HG02884 (cell line): Measurements from ENCODE around the gene SMARCB1.

ENCODE experiments used
- ATAC-seq: cut with Tn5 transposase; IDR thresholded peaks from one replicate; pipeline ENCODE4 v1.9.1; 2021; ENCODE audit warnings: mild to moderate bottlenecking, moderate library complexity; ENCODE audit not compliant: unreplicated experiment

The SMARCB1 gene

DNA sequence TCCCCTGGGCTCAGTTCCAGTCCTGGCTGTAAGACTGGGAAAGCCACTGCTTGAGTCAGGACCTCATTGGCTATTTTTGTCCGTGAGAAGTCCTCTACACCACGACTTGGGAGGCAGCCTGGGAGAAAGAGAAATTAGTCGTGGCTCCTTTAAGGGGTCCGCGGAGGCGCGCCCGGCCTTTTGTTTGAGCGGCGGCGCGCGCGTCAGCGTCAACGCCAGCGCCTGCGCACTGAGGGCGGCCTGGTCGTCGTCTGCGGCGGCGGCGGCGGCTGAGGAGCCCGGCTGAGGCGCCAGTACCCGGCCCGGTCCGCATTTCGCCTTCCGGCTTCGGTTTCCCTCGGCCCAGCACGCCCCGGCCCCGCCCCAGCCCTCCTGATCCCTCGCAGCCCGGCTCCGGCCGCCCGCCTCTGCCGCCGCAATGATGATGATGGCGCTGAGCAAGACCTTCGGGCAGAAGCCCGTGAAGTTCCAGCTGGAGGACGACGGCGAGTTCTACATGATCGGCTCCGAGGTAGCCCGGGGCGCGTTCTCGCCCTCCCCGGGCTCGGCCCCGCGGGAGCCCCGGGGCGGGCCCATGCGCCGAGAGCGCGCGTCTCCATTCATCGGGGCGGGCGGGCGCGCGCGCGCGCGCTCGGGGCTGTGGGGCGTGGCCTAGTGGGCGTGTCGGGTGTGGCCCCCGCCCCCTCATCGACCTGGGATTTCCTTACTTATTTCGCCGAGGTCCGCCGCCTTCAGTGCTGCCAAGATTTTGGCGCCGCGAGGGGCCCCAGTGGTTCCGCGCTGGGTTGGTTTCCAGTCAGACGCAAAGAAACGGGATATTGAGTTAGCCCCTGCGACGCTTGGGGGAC is at the start of gene SMARCB1:
TSS of gene SMARCB1 (plus strand) at position 215 of the 848 bp plus-strand sequence. CDS start at position 419, 204 bp downstream.
- ATAC-seq: peak; percentile 70

- ATAC-seq: no peak
Measured at GRCh38 chr22:23737696-23738095, 49.1 kb upstream of the SMARCB1 start.

GRCh38 chr22:23742505-23743264 is 44.1 kb upstream of the SMARCB1 start:
- no peak for ATAC-seq

DNA sequence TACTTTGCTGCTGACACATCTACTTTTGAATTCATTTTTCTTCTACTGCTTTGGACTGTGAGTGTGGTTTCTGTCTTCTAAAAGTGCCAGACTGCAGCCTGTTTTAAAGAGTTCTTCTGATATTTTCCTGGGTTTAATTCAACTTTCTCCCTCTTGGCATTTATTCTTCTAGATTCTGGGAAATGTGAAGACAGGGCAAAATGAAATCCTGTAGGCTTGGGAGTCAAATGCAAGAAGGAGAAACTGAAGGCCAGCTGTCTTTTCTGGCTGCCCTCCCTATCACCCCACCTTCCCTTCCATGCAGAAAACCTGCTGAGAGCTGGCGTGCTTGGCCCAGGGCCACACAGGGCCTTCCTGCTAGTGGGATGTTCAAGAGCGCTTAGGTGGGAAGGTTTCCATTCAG is 43.5 kb upstream of the SMARCB1 start:
- ATAC-seq: no peak

DNA sequence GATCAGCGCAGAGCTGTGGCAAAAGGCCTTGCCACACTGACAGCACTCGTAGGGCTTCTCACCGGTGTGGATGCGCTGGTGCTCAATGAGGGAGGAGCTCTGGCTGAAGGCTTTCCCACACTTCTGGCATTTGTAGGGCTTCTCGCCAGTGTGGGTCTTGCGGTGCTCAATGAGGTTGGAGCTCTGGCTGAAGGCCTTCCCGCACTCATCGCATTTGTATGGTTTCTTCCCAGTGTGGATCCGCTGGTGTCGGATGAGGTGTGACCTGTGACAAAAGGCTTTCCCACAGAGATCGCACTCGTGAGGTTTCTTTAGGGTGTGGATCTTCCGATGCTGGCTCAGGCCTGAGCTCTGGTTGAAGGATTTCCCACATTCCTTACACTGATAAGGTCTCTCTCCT is 42.8 kb upstream of the SMARCB1 start:
- no peak for ATAC-seq

GRCh38 chr22:23744485-23744884 is 42.3 kb upstream of the SMARCB1 start:
- no peak for ATAC-seq

- ATAC-seq: no peak
Measured at GRCh38 chr22:23745791-23746190, 41.0 kb upstream of the SMARCB1 start.

- no peak for ATAC-seq
Measured at GRCh38 chr22:23749841-23750301, 36.9 kb upstream of the SMARCB1 start.

GRCh38 chr22:23750367-23750713 is 36.4 kb upstream of the SMARCB1 start:
- ATAC-seq: no peak

DNA sequence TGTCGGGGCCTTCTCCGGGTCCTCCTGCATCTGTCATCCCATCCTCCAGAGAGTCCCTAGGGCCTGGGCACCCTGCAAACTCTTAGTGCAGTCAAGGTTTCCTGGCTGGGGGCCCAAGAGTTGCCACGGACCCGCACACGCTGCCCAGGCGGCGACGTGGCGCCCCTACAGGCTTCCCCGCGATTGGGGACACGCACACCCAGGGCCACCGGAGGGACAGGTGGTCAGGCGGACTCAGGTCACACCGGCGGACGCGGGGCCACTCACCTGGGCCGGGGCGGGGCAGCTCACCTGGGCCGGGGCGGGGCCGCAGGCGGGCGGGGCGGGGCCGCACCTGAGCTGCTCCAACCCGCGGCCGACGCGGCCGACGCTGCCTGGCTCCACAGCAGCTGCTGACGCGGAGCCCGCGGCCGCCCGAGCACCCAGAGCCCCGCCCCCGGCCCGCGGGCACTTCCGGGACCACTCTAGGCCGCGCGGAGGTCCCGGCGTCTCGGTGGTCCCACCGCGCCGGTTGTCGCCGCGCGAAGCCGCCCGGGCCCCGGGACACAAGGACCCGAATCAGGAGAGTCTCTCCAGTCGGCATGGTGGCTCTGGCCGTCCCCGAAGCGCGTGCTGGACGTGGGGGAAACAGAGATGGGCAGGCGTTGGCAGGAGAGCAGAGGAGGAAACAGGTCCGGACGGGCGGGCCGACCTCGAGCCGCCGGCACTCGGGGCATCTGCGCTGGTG is 35.9 kb upstream of the SMARCB1 start, which contains the start of gene ZNF70:
TSS of gene ZNF70 (minus strand) at position 399 of the 727 bp plus-strand sequence. CDS start 5,972 bp downstream, outside the sequence.
- ATAC-seq: no peak

GRCh38 chr22:23751441-23751996 is 35.2 kb upstream of the SMARCB1 start:
- ATAC-seq: no peak

DNA sequence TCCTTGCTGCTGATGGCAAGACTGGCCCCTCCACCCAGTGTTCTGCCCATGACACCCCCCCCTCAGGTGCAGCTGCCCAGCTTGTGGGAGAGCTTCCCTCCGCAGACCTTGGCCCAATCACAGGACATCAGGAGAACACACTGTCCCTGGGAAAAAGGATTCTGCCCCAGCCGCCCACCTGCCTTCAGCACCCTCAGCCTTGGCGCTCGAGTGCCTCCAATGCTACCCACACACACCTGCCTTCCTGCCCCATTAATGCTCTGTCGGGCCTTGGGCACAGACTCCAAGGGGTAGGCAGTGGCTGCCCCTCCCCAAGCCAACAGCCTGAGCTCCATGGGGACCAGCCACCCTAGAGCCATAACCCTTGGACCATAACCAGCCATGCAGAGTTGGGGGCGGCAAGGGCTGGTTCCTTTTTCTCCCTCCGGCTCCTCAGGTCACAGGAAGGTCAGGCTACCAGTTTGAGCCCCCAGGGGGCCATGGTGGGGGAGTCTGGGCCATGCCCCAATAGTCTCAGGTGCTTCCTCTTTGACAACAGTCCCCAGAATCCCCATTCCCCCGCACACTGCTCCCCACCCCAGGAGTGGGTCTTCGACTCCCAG is 34.6 kb upstream of the SMARCB1 start:
- no peak for ATAC-seq

DNA sequence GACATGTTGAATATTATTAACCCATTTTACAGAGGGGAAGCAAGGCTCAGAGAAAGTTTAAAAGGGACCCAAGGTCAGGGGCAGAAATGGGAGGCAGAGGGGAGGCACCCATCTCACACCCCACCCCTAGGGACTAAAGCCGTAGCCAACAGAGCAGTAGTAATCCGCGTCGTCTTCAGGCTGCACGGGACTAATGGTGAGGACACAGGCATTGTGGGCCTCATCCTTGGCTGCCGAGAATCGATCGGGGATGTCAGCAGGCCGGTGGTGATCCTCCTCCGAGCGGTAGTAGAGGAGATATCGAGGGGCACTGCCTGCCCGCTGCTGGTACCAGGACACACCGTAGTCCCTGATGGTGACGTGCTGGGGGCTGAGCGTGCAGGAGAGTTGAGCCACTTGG is 34.0 kb upstream of the SMARCB1 start:
- no peak for ATAC-seq

DNA sequence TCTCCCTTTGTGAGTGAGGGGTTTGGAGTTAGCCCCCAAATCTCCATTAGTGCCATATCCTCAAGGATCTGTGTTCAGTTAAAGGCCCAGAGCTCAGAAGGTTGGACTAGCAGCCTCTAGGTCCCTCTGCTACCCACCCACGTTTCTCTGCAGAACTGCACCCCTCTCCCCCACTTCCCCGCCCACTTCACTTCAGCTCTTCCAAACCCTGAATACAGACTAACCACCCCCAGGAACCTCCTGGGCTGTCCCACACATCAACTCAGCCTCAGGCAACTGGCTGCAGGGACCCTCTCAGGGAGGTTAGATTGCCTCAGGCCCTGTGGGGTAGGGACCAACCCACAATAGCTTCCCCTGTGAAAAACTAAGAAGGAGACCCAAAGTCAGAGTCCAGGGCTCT is 33.4 kb upstream of the SMARCB1 start:
- no peak for ATAC-seq

GRCh38 chr22:23754220-23754919 is 32.4 kb upstream of the SMARCB1 start, which contains the start of gene VPREB3:
Gene VPREB3 (minus strand): TSS chr22:23754425. CDS start chr22:23754363, 62 bp downstream.
- ATAC-seq: no peak

DNA sequence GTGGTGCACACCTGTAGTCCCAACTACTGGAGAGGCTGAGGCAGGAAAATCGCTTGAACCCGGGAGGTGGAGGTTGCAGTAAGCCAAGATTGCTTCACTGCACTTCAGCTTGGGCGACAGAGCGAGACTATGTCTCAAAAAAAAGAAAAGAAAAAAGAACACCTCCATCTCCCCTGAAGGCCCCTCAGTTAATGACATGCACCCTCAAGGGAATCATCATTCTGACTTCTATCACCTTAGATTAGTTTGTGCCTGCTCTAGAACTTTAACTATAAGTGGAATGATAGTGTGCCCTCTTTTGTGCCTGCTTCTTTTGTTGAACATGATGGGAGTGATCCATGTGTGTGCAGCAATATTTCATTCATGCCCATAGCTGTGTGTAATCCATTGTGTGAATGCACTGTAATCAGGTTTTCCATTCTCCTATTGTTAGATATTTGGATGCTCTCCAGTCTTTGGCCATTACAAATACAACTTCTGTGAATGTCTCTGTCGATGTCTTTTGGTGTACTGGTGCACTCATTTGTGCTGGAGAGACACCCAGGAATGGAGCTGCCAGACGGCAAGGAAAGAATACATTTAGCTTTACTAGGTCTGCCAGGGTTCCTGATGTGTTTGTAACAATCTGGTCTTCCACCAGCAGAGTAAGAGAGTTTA is 31.7 kb upstream of the SMARCB1 start:
- no peak for ATAC-seq

- no peak for ATAC-seq
Measured at GRCh38 chr22:23755711-23756110, 31.1 kb upstream of the SMARCB1 start.

- ATAC-seq: no peak
Measured at GRCh38 chr22:23756891-23757290, 29.9 kb upstream of the SMARCB1 start.

DNA sequence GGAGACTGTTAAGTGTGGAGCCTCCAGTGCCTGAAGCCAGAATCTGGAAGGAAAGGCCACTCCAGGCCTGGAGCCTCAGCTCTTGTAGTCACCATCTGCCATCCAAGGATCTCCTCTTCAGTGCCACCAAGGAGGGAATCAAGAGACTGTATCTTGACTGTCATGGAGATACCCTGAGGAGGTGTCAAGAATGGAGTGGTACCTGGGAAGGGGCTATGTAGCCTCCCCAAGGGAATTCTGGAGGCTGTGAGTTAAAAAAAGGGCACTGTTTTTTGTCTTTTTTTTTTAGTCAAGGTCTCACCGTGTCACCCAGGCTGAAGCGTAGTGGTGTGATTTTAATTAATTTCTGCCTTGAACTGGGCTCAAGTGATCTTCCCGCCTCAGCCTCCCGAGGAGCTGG is 27.2 kb upstream of the SMARCB1 start:
- ATAC-seq: no peak
